IPS-18c (cell line): ENCODE measurements around the gene PIP5K1C.

Experiments
- H3K4me3 ChIP-seq: 2 replicates; pipeline ENCODE4 v1.7.0; 2013; ENCODE audit warnings: low read depth, mild to moderate bottlenecking, low read length, moderate library complexity; ENCODE audit not compliant: insufficient read depth
- H3K9me3 ChIP-seq: one replicate; pipeline ENCODE4 v1.6.1; 2013; ENCODE audit warnings: mild to moderate bottlenecking, low read length, moderate library complexity; ENCODE audit not compliant: control insufficient read depth, insufficient read depth

The PIP5K1C gene

GRCh38 chr19:3605770-3606169, 94.5 kb downstream of the PIP5K1C start:
- Histone ChIP-seq H3K9me3 (no peaks in the 10 kb centered on the region), H3K4me3 (no peak overlapping the region; the same call in 1 of the 2 replicates)

GRCh38 chr19:3605361-3605760, 94.9 kb downstream of the PIP5K1C start:
- no peak overlapping the region for H3K4me3 ChIP-seq
- H3K9me3 ChIP-seq, result no peaks in the 10 kb centered on the region

GRCh38 chr19:3604987-3605343, 95.3 kb downstream of the PIP5K1C start:
- Histone ChIP-seq H3K4me3 (no peak overlapping the region), H3K9me3 (no peaks in the 10 kb centered on the region)

GRCh38 chr19:3604227-3604986, 95.9 kb downstream of the PIP5K1C start:
- Histone ChIP-seq H3K9me3 (no peaks in the 10 kb centered on the region), H3K4me3 (no peak overlapping the region)

GRCh38 chr19:3603121-3603811, 97.0 kb downstream of the PIP5K1C start:
- no peak overlapping the region for H3K4me3 ChIP-seq
- H3K9me3 ChIP-seq, result no peaks in the 10 kb centered on the region

GRCh38 chr19:3601021-3601420, 99.2 kb downstream of the PIP5K1C start:
- H3K9me3 ChIP-seq, result no peaks in the 10 kb centered on the region

GRCh38 chr19:3599776-3600187, 100.5 kb downstream of the PIP5K1C start:
- H3K4me3 ChIP-seq, result no peak overlapping the region
- no peaks in the 10 kb centered on the region for H3K9me3 ChIP-seq

More at GRCh38 chr19:3601021-3601420, 99.2 kb downstream of the PIP5K1C start:
- no peak overlapping the region for H3K4me3 ChIP-seq

GRCh38 chr19:3595521-3596061, 104.7 kb downstream of the PIP5K1C start:
- Histone ChIP-seq H3K9me3 (no peaks in the 10 kb centered on the region), H3K4me3 (no peak overlapping the region)

GRCh38 chr19:3593156-3593555, 107.1 kb downstream of the PIP5K1C start:
- no peak overlapping the region for H3K4me3 ChIP-seq

GRCh38 chr19:3591876-3592613, 108.2 kb downstream of the PIP5K1C start:
- H3K9me3 ChIP-seq, result no peaks in the 10 kb centered on the region
- H3K4me3 ChIP-seq, result no peak overlapping the region

More at GRCh38 chr19:3593156-3593555, 107.1 kb downstream of the PIP5K1C start:
- H3K9me3 ChIP-seq, result no peaks in the 10 kb centered on the region

- Histone ChIP-seq H3K4me3 (no peak overlapping the region), H3K9me3 (no peaks in the 10 kb centered on the region)
These were observed 109.1 kb downstream of the PIP5K1C start for GRCh38 chr19:3590991-3591659.

- Histone ChIP-seq H3K9me3 (no peaks in the 10 kb centered on the region), H3K4me3 (no peak overlapping the region)
These were observed 110.3 kb downstream of the PIP5K1C start for GRCh38 chr19:3589949-3590348.

- Histone ChIP-seq H3K4me3 (no peak overlapping the region), H3K9me3 (no peaks in the 10 kb centered on the region)
These were observed 110.8 kb downstream of the PIP5K1C start for GRCh38 chr19:3589439-3589838.

- no peak overlapping the region for H3K4me3 ChIP-seq
- H3K9me3 ChIP-seq, result no peaks in the 10 kb centered on the region
These were observed 113.4 kb downstream of the PIP5K1C start for GRCh38 chr19:3586707-3587346.

GRCh38 chr19:3586127-3586626, 114.1 kb downstream of the PIP5K1C start:
- Histone ChIP-seq H3K9me3 (no peaks in the 10 kb centered on the region), H3K4me3 (peak overlapping the region; percentile 49; the same call in 1 of the 2 replicates)

- no peaks in the 10 kb centered on the region for H3K9me3 ChIP-seq
- H3K4me3 ChIP-seq, result peak within 1 kb of the TSS; percentile 49; the same call in 1 of the 2 replicates
These were observed 114.8 kb downstream of the PIP5K1C start, which contains the start of gene GIPC3 for GRCh38 chr19:3585301-3586126. GIPC3 (plus strand) TSS chr19:3585478; CDS start chr19:3585598, 120 bp downstream.
